Mesenchymal stem cell (in vitro differentiated cells and primary cell): ENCODE results near the gene ABCA6.

Experiments
- DNase-seq: peaks from one replicate; pipeline ENCODE4 v3.0.0-alpha.2; 2013
- H2AFZ ChIP-seq: one replicate; pipeline ENCODE4 v1.6.1; 2013; ENCODE audit warnings: low read depth, mild to moderate bottlenecking, control low read depth, inconsistent platforms, low read length, moderate library complexity
- H2AK5ac ChIP-seq: 2 replicates; pipeline ENCODE4 v1.6.1; 2013; ENCODE audit warnings: low read length, moderate library complexity, mild to moderate bottlenecking, inconsistent platforms; ENCODE audit not compliant: severe bottlenecking
- H2BK120ac ChIP-seq: one replicate; pipeline ENCODE4 v1.6.1; 2013; ENCODE audit warnings: low read depth, mild to moderate bottlenecking, inconsistent platforms, low read length, moderate library complexity
- H2BK12ac ChIP-seq, 2 experiments: one replicate each; pipeline ENCODE4 v1.6.1; 2013; ENCODE audit warnings: inconsistent platforms in 2 of 2, low read length in 2 of 2, mild to moderate bottlenecking in 2 of 2, moderate library complexity in 2 of 2, control low read depth in 1 of 2
- H2BK15ac ChIP-seq: one replicate; pipeline ENCODE4 v1.6.1; 2013; ENCODE audit warnings: mild to moderate bottlenecking, low read depth, inconsistent platforms; ENCODE audit not compliant: poor library complexity, severe bottlenecking
- H2BK5ac ChIP-seq: 2 replicates; pipeline ENCODE4 v1.6.1; 2013; ENCODE audit warnings: low read depth, mild to moderate bottlenecking, low read length, control low read depth, inconsistent platforms; ENCODE audit not compliant: poor library complexity, severe bottlenecking
- H3K14ac ChIP-seq, 2 experiments: one replicate each; pipeline ENCODE4 v1.6.1; 2013; ENCODE audit warnings: inconsistent platforms in 2 of 2, low read length in 2 of 2, control low read depth in 1 of 2, mild to moderate bottlenecking in 1 of 2, moderate library complexity in 1 of 2
- H3K18ac ChIP-seq, 2 experiments: one replicate each; pipeline ENCODE4 v1.6.1; 2013; ENCODE audit warnings: inconsistent platforms in 2 of 2, low read length in 2 of 2, control low read depth in 1 of 2, low read depth in 1 of 2, mild to moderate bottlenecking in 1 of 2
- H3K23ac ChIP-seq, 2 experiments: one replicate each; pipeline ENCODE4 v1.6.1; 2013; ENCODE audit warnings: inconsistent platforms in 2 of 2, low read length in 2 of 2, mild to moderate bottlenecking in 2 of 2, moderate library complexity in 2 of 2, control low read depth in 1 of 2
- H3K27ac ChIP-seq: 2 replicates; pipeline ENCODE4 v1.5.1; 2013; ENCODE audit warnings: mild to moderate bottlenecking, moderate library complexity, low read length, control low read depth, inconsistent platforms; ENCODE audit not compliant: poor library complexity, severe bottlenecking
- H3K27me3 ChIP-seq, 2 experiments: 2 replicates each; pipeline versions ENCODE4 v1.6.1 to v1.7.0; 2013; ENCODE audit warnings: low read length in 2 of 2, mild to moderate bottlenecking in 2 of 2, moderate library complexity in 2 of 2, control low read depth in 1 of 2, inconsistent platforms in 1 of 2; ENCODE audit not compliant: control insufficient read depth in 1 of 2, insufficient read depth in 1 of 2
- H3K36me3 ChIP-seq, 2 experiments: 2 replicates each; pipeline versions ENCODE4 v1.6.1 to v1.7.0; 2013; ENCODE audit warnings: low read length in 2 of 2, control low read depth in 1 of 2, inconsistent platforms in 1 of 2, low read depth in 1 of 2, mild to moderate bottlenecking in 1 of 2; ENCODE audit not compliant: insufficient read depth in 2 of 2, control insufficient read depth in 1 of 2
- H3K4ac ChIP-seq, 2 experiments: one replicate each; pipeline ENCODE4 v1.6.1; 2013; ENCODE audit warnings: inconsistent platforms in 2 of 2, low read length in 2 of 2, mild to moderate bottlenecking in 2 of 2, moderate library complexity in 2 of 2, control low read depth in 1 of 2, low read depth in 1 of 2
- H3K4me1 ChIP-seq: 2 replicates; pipeline ENCODE4 v1.6.1; 2013; ENCODE audit warnings: low read depth, low read length, control low read depth; ENCODE audit not compliant: control insufficient read depth, insufficient read depth
- H3K4me2 ChIP-seq: 2 replicates; pipeline ENCODE4 v1.6.1; 2013; ENCODE audit warnings: low read length, mild to moderate bottlenecking, inconsistent platforms; ENCODE audit not compliant: poor library complexity, severe bottlenecking
- H3K4me3 ChIP-seq, 2 experiments: 2 replicates each; pipeline versions ENCODE4 v1.5.1 to v1.7.0; 2013; ENCODE audit warnings: low read length in 2 of 2, mild to moderate bottlenecking in 2 of 2, control low read depth in 1 of 2, low read depth in 1 of 2; ENCODE audit not compliant: insufficient read depth in 1 of 2
- H3K79me1 ChIP-seq: replicated peaks from 2 replicates; pipeline ENCODE4 v1.6.1; 2013; ENCODE audit warnings: mild to moderate bottlenecking, control low read depth, low read length, inconsistent platforms; ENCODE audit not compliant: poor library complexity, severe bottlenecking
- H3K9ac ChIP-seq: 2 replicates; pipeline ENCODE4 v1.7.0; 2013; ENCODE audit warnings: mild to moderate bottlenecking, low read length, moderate library complexity
- H3K9me3 ChIP-seq: 2 replicates; pipeline ENCODE4 v1.7.0; 2013; ENCODE audit warnings: mild to moderate bottlenecking, low read length; ENCODE audit not compliant: control insufficient read depth
- H4K8ac ChIP-seq: one replicate; pipeline ENCODE4 v1.6.1; 2013; ENCODE audit warnings: inconsistent platforms, mild to moderate bottlenecking, low read length, moderate library complexity
- H4K91ac ChIP-seq: one replicate; pipeline ENCODE4 v1.6.1; 2013; ENCODE audit warnings: mild to moderate bottlenecking, low read length, inconsistent platforms
- WGBS: methylation state at CpG from one replicate; pipeline ENCODE4 v1.1.7; 2013; ENCODE audit warnings: mixed read lengths; 5-methylcytosine and 5-hydroxymethylcytosine counted together

ABCA6 gene

GRCh38 chr17:69056179-69056823 lies 85.4 kb downstream of the ABCA6 start:
- Histone ChIP-seq H3K14ac (no peak overlapping the region), H2BK12ac (no peak overlapping the region), H3K23ac (no peak overlapping the region), H3K9me3 (peaks cover 9% of the 10 kb centered on the region), H3K36me3 (peaks cover 0 to 62% of the 10 kb centered on the region in 2 experiments), H3K18ac (no peak overlapping the region), H3K4ac (no peak overlapping the region), H3K4me3 (peak overlapping the region in 1 of 2 experiments; percentile 22), H2AK5ac (no peak overlapping the region), H3K79me1 (no peaks in the 10 kb centered on the region), H3K4me1 (no peaks in the 10 kb centered on the region), H3K27me3 (no peaks in the 10 kb centered on the region), H2BK5ac (no peak overlapping the region), H4K8ac (no peak overlapping the region), H2AFZ (no peak overlapping the region), H4K91ac (no peak overlapping the region), H2BK120ac (no peak overlapping the region), H3K9ac (no peak overlapping the region), H2BK15ac (no peak overlapping the region), H3K4me2 (no peak overlapping the region), H3K27ac (no peak overlapping the region)
- whole genome bisulfite sequencing = 76% methylated on average over 2 of the region's 3 CpGs
- DNase-seq = no peak

DNA sequence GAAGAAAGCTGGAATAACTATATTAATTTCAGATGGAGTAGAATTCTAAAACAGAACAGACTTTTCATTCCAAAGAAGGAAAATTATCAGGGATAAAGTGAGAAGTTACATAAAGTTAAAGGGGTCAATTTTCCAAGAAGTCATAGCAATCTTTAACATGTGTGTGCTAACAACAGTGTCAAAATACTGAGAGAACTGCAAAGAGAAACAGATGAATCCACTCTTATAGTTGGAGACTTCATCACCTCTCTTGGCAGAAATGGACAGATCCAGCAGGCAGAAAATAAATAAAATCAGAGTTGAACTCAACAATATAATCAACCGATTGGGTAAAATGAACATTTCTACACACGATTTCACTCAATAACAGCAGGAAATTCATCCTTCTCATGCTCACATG lies 86.4 kb downstream of the ABCA6 start:
- peaks cover 0 to 67% of the 10 kb centered on the region in 2 experiments for H3K36me3 ChIP-seq
- no peak overlapping the region for H2BK120ac ChIP-seq
- peaks cover 9% of the 10 kb centered on the region for H3K9me3 ChIP-seq
- no peaks in the 10 kb centered on the region for H3K79me1 ChIP-seq
- H2AK5ac ChIP-seq = no peak overlapping the region
- no peak overlapping the region for H3K18ac ChIP-seq
- DNase-seq = no peak
- H2BK12ac ChIP-seq = no peak overlapping the region
- no peak overlapping the region for H2BK5ac ChIP-seq
- peak overlapping the region in 1 of 2 experiments; percentile 16 for H3K4me3 ChIP-seq
- H4K8ac ChIP-seq = no peak overlapping the region
- H2AFZ ChIP-seq = no peak overlapping the region
- H3K4me1 ChIP-seq = no peaks in the 10 kb centered on the region
- H3K9ac ChIP-seq = peak overlapping the region; percentile 20
- H3K27me3 ChIP-seq = no peaks in the 10 kb centered on the region
- H2BK15ac ChIP-seq = no peak overlapping the region
- H3K4ac ChIP-seq = no peak overlapping the region
- H4K91ac ChIP-seq = no peak overlapping the region
- no peak overlapping the region for H3K23ac ChIP-seq
- WGBS = 100% methylated on average over 2 of the region's 2 CpGs
- H3K14ac ChIP-seq = no peak overlapping the region
- no peak overlapping the region for H3K4me2 ChIP-seq
- H3K27ac ChIP-seq = no peak overlapping the region

DNA sequence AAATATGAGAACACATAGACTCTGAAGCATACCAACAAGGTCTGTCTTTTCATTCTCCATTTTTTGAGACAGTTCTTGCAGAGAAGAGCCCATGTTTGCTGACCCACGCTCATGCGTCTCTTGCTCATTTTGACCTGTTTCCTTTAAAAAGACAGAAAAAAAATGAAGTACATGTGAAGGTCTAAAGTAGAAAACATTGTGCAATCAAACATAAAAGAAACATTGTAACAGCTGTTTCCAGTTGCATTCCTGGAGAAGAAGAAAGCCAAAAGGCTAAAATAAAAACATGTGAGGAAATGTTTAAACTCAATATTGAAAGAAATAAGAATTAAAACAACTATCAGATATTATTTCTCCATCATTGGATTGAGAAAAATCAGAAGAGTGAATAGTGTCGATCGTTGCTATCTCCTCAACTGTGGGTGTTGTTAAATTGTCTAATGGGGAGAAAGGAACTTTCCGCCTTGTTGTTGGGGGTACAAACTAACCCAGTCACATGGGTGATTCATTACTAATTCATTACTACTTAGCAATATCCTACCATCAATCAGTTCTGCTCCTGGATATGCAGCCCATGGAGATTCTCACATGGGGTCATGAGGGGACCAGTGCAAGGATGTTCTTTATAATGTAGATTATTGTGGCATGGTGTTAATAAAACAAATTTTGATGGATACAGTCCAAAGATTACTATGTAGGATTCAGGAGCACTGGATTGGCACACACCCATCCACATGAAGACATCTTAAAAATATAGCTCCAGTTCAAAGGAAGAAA lies 90.5 kb downstream of the ABCA6 start:
- Histone ChIP-seq H2AFZ (no peak overlapping the region), H3K4ac (peak overlapping the region in 1 of 2 experiments; percentile 51), H3K79me1 (no peaks in the 10 kb centered on the region), H3K9ac (peak overlapping the region; percentile 71), H2AK5ac (no peak overlapping the region), H3K23ac (no peak overlapping the region), H3K36me3 (peaks cover 0 to 64% of the 10 kb centered on the region in 2 experiments), H2BK15ac (no peak overlapping the region), H2BK12ac (peak overlapping the region in 1 of 2 experiments; percentile 25), H4K8ac (no peak overlapping the region), H3K27ac (no peak overlapping the region), H2BK5ac (no peak overlapping the region), H3K4me2 (no peak overlapping the region), H3K4me1 (no peaks in the 10 kb centered on the region), H3K4me3 (no peak overlapping the region), H2BK120ac (no peak overlapping the region), H3K18ac (peak overlapping the region in 1 of 2 experiments; percentile 24), H3K9me3 (no peaks in the 10 kb centered on the region), H4K91ac (no peak overlapping the region), H3K14ac (no peak overlapping the region), H3K27me3 (no peaks in the 10 kb centered on the region)
- peak; percentile 45 for DNase-seq
- WGBS = 86% methylated on average over 2 of the region's 5 CpGs

GRCh38 chr17:69048634-69049033 lies 93.1 kb downstream of the ABCA6 start:
- Histone ChIP-seq H3K4me3 (no peak overlapping the region), H2BK120ac (no peak overlapping the region), H3K18ac (no peak overlapping the region), H2BK12ac (no peak overlapping the region), H3K23ac (no peak overlapping the region), H2AFZ (no peak overlapping the region), H2BK5ac (no peak overlapping the region), H3K14ac (no peak overlapping the region), H3K4ac (no peak overlapping the region), H3K9me3 (no peaks in the 10 kb centered on the region), H2AK5ac (no peak overlapping the region), H2BK15ac (no peak overlapping the region), H3K27ac (no peak overlapping the region), H4K8ac (no peak overlapping the region), H3K4me1 (no peaks in the 10 kb centered on the region), H3K27me3 (no peaks in the 10 kb centered on the region), H3K4me2 (no peak overlapping the region), H3K9ac (peak overlapping the region; percentile 62), H4K91ac (no peak overlapping the region), H3K79me1 (no peaks in the 10 kb centered on the region), H3K36me3 (peaks cover 0 to 66% of the 10 kb centered on the region in 2 experiments)
- 100% methylated on average over 2 of the region's 2 CpGs for WGBS
- no peak for DNase-seq
